Measurements from ENCODE around the gene CBL.
"Not testable (repeated sequence)": the region's sequence is repeated elsewhere in the genome, so short reads cannot be mapped to it uniquely, and the experiment has no call there.

CBL gene

GRCh38 chr11:119218141-119218878 lies 12.2 kb downstream of the CBL start:
- DNase-seq (ENCODE audit: low read depth), result no peak

- no peak for DNase-seq (ENCODE audit: low read depth)
These were observed 16.2 kb downstream of the CBL start for GRCh38 chr11:119222308-119222707.

GRCh38 chr11:119222891-119223290 lies 16.8 kb downstream of the CBL start:
- DNase-seq (ENCODE audit: low read depth), result no peak

- DNase-seq (ENCODE audit: low read depth), result no peak
These were observed 17.7 kb downstream of the CBL start for GRCh38 chr11:119223856-119224255.

- not testable (repeated sequence) for DNase-seq (ENCODE audit: low read depth)
These were observed 22.6 kb downstream of the CBL start for GRCh38 chr11:119228535-119229287.

- no peak for DNase-seq (ENCODE audit: low read depth)
These were observed 23.1 kb downstream of the CBL start for GRCh38 chr11:119229288-119229672.

- no peak for DNase-seq (ENCODE audit: low read depth)
These were observed 23.6 kb downstream of the CBL start for GRCh38 chr11:119229741-119230140.

- DNase-seq (ENCODE audit: low read depth), result no peak
These were observed 30.4 kb downstream of the CBL start for GRCh38 chr11:119236490-119236889.

GRCh38 chr11:119236891-119237290 lies 30.8 kb downstream of the CBL start:
- DNase-seq (ENCODE audit: low read depth), result no peak

- no peak for DNase-seq (ENCODE audit: low read depth)
These were observed 31.4 kb downstream of the CBL start for GRCh38 chr11:119237515-119237914.

- DNase-seq (ENCODE audit: low read depth), result no peak
These were observed 42.9 kb downstream of the CBL start for GRCh38 chr11:119248750-119249670.

GRCh38 chr11:119249671-119250010 lies 43.5 kb downstream of the CBL start:
- no peak for DNase-seq (ENCODE audit: low read depth)

GRCh38 chr11:119251114-119251513 lies 45.0 kb downstream of the CBL start:
- DNase-seq (ENCODE audit: low read depth), result no peak

- no peak for DNase-seq (ENCODE audit: low read depth)
These were observed 48.1 kb downstream of the CBL start for GRCh38 chr11:119254239-119254638.

GRCh38 chr11:119258180-119258579 lies 52.0 kb downstream of the CBL start:
- no peak for DNase-seq (ENCODE audit: low read depth)

GRCh38 chr11:119258983-119259382 lies 52.8 kb downstream of the CBL start:
- DNase-seq (ENCODE audit: low read depth), result no peak

- DNase-seq (ENCODE audit: low read depth), result no peak
These were observed 56.7 kb downstream of the CBL start for GRCh38 chr11:119262668-119263351.

- no peak for DNase-seq (ENCODE audit: low read depth)
These were observed 57.3 kb downstream of the CBL start for GRCh38 chr11:119263352-119263940.

GRCh38 chr11:119266063-119266462 lies 59.9 kb downstream of the CBL start:
- DNase-seq (ENCODE audit: low read depth), result no peak

GRCh38 chr11:119266517-119267255 lies 60.5 kb downstream of the CBL start:
- no peak for DNase-seq (ENCODE audit: low read depth)

GRCh38 chr11:119267645-119268044 lies 61.5 kb downstream of the CBL start:
- no peak for DNase-seq (ENCODE audit: low read depth)

Measured in stimulated activated CD8-positive, alpha-beta memory T cell treated with anti-CD3 and anti-CD28 coated beads, Interleukin-15, amount 100 ng/mL, for 1 hour (primary cell).